Thoracic aorta (tissue), 2 donors: ENCODE measurements around the gene MRPS9. TPM values are rescaled to one million over a fixed set of nuclear protein-coding genes. Genes with fewer than 3 reads are reported as not detected.

Source experiments
- ATAC-seq: fragments of 150-250 bp; one replicate; pipeline ENCODE4 v1.8.0; 2017; ENCODE audit warnings: low read depth; ENCODE audit not compliant: insufficient number of reproducible peaks, low FRiP score
- DNase-seq: peaks from one replicate; pipeline ENCODE4 v3.0.0-alpha.2; 2020; ENCODE audit warnings: low spot score
- H3K27ac ChIP-seq, 2 donors: fragments of 200-600 bp; sonication (generic); 1 replicate in 1 of 2; 2 replicates in 1 of 2; pipeline ENCODE4 v1.5.1; 2016; ENCODE audit warnings: mild to moderate bottlenecking in 2 of 2, moderate library complexity in 2 of 2
- H3K27me3 ChIP-seq: fragments of 200-600 bp; sonication (generic); replicated peaks from 2 replicates; pipeline ENCODE4 v1.6.0; 2016; ENCODE audit warnings: mild to moderate bottlenecking; ENCODE audit not compliant: insufficient read depth
- H3K36me3 ChIP-seq: fragments of 200-600 bp; sonication (generic); one replicate; pipeline ENCODE4 v1.5.1; 2016
- H3K4me1 ChIP-seq, 2 donors: fragments of 200-600 bp; sonication (generic); 1 replicate in 1 of 2; 2 replicates in 1 of 2; pipeline versions ENCODE4 v1.5.1 to v1.6.0; 2016; ENCODE audit warnings: low read depth in 2 of 2, mild to moderate bottlenecking in 1 of 2; ENCODE audit not compliant: control insufficient read depth in 1 of 2
- H3K4me3 ChIP-seq: fragments of 200-600 bp; sonication (generic); 2 replicates; pipeline ENCODE4 v1.5.1; 2016; ENCODE audit warnings: mild to moderate bottlenecking
- H3K9me3 ChIP-seq: fragments of 200-600 bp; sonication (generic); 2 replicates; pipeline ENCODE4 v1.5.1; 2016
- CTCF ChIP-seq: fragments of 200-600 bp; sonication (generic); IDR thresholded peaks from one replicate; pipeline ENCODE4 v1.5.1; 2019; ENCODE audit warnings: antibody characterized with exemption
- total RNA-seq, 2 donors: library from RNA; depleted of rRNA; stranded (reverse); fragments of >200 nt; gene quantifications; one replicate each; pipeline versions ENCODE4 v1.1.0 to v1.2.3, GENCODE V29; 2016

MRPS9 gene
- total RNA-seq, 2 donors from 2014 or later = 6.5 to 18.0 TPM

GRCh38 chr2:105125428-105125827 is 87.6 kb downstream of the MRPS9 start:
- Histone ChIP-seq H3K27me3 (no peaks in the 10 kb centered on the region), H3K36me3 (no peaks in the 10 kb centered on the region), H3K4me3 (no peak overlapping the region), H3K4me1 (no peaks in the 10 kb centered on the region), H3K27ac (no peak overlapping the region), H3K9me3 (no peaks in the 10 kb centered on the region)
- no peak for DNase-seq
- ATAC-seq = no peak
- TF ChIP-seq CTCF = no peak

GRCh38 chr2:105125920-105126319 is 88.1 kb downstream of the MRPS9 start:
- ATAC-seq (no peak), DNase-seq (no peak)
- H3K27ac ChIP-seq = no peak overlapping the region
- no peaks in the 10 kb centered on the region for H3K9me3 ChIP-seq
- H3K36me3 ChIP-seq = no peaks in the 10 kb centered on the region
- no peaks in the 10 kb centered on the region for H3K4me1 ChIP-seq
- H3K27me3 ChIP-seq = no peaks in the 10 kb centered on the region
- TF ChIP-seq CTCF = no peak
- H3K4me3 ChIP-seq = no peak overlapping the region

- Histone ChIP-seq H3K9me3 (no peaks in the 10 kb centered on the region), H3K4me1 (no peaks in the 10 kb centered on the region), H3K4me3 (no peak overlapping the region), H3K27me3 (no peaks in the 10 kb centered on the region), H3K27ac (no peak overlapping the region), H3K36me3 (no peaks in the 10 kb centered on the region)
- TF ChIP-seq CTCF = no peak
- no peak for ATAC-seq
- DNase-seq = no peak
Observed at GRCh38 chr2:105126336-105126735, 88.5 kb downstream of the MRPS9 start.

- H3K36me3 ChIP-seq = no peaks in the 10 kb centered on the region
- no peaks in the 10 kb centered on the region for H3K4me1 ChIP-seq
- no peak for TF ChIP-seq CTCF
- H3K4me3 ChIP-seq = no peak overlapping the region
- ATAC-seq (no peak), DNase-seq (no peak)
- H3K27ac ChIP-seq = no peak overlapping the region
- no peaks in the 10 kb centered on the region for H3K9me3 ChIP-seq
- no peaks in the 10 kb centered on the region for H3K27me3 ChIP-seq
Observed at GRCh38 chr2:105127289-105127915, 89.5 kb downstream of the MRPS9 start.

- H3K27ac ChIP-seq = no peak overlapping the region
- H3K27me3 ChIP-seq = no peaks in the 10 kb centered on the region
- no peak for DNase-seq
- no peak for TF ChIP-seq CTCF
- no peak for ATAC-seq
- H3K9me3 ChIP-seq = no peaks in the 10 kb centered on the region
- H3K36me3 ChIP-seq = no peaks in the 10 kb centered on the region
- no peaks in the 10 kb centered on the region for H3K4me1 ChIP-seq
- no peak overlapping the region for H3K4me3 ChIP-seq
Observed at GRCh38 chr2:105129722-105130232, 91.9 kb downstream of the MRPS9 start.
